CD4-positive, alpha-beta T cell treated with Interleukin-10 for 1 hour (primary cell): Measurements from ENCODE around the gene SLAMF8.

Source experiments
- DNase-seq: peaks from one replicate; pipeline ENCODE4 v3.0.0-alpha.2; 2020

SLAMF8 gene

DNA sequence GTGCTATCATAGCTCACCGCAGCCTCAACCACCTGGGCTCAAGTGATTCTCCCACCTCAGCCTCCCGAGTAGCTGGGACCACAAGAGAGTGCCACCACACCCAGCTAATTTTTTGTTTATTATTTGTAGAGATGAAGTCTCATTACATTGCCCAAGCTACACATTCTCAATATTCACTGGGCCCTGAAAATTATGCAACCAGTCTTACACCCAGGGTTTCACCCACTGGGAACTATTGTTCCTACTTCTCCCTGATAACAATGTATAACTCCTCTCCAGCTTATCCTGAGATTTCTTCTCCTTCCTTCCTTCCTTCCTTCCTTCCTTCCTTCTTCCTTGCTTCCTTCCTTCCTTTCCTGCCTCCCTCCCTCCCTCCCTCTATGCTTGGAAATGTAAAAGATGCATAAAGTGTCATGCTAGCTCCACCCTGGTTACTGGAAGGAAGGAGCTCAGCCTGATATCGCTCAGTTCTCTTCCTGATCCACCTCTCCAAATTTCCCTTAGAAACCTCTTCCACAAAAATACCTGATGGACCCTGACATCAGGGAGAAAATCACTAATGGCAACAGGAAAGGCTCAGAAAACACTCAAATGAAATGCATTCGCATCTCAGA is 47.0 kb downstream of the SLAMF8 start:
- DNase-seq: no peak

GRCh38 chr1:159877695-159878444 is 51.2 kb downstream of the SLAMF8 start:
- DNase-seq: no peak

DNA sequence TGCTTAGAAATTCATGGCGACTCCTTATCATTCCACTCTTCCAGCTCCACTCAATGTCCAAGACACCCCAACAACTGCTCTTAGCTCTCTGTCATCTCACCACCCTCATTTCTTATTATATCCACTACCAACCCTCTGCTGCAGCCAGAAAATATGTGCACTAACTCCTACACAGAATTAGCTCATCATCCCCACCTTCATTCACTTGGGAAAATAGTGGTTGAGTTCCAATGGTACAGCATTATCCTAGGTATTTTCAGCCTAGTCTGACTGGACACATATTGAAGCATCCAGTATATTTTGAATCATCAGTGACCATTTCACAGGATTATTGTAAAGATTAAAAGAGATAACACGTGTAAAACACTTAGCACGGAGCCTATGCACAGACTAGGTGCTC is 52.5 kb downstream of the SLAMF8 start:
- DNase-seq: no peak

GRCh38 chr1:159879977-159880376 is 53.3 kb downstream of the SLAMF8 start:
- DNase-seq: no peak

- DNase-seq: no peak
These were observed 53.8 kb downstream of the SLAMF8 start for GRCh38 chr1:159880430-159880829.

DNA sequence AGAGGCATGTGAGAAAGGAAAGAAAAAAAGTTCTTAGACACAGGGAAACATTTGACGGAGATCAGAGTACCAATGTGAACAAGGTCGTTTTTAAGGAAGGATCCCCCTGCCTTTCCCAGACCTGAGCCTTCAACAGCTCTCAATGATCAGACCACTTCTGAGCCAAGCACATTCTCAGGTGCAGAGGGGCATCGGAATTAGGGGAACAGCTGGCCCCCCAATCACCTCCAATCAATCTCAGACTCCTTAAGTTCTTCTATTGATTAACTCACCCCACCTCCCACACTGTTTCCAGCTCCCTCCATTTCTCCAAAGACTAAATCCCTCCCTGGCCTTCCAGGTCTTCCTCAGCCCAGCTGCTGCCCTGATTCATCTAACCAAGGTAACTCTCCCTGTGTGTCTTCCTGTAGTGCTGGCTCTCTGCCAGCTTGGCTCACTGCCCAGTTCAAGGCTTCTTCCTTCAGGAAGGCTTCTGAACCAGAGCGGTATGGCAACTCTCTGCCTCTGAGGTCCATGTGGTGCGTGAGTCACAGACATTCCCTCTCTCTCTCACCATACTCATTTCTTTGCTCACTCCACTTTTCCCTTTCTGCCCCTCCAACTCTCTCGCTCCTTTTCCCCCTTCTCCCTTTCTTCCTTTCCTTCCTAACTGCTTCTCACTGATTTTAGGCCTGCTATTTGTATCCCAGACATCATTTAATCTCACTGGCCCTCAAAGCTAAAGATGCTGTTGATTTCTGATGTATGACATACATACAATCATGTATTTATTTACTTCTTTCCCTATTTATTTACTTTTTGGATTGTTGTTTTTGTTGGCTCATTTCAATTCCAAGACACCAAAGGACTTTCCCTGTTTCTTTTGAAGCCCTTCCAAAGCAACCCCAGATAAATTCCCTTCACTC is 55.2 kb downstream of the SLAMF8 start:
- DNase-seq: peak; percentile 49

GRCh38 chr1:159882527-159882862 is 55.8 kb downstream of the SLAMF8 start:
- DNase-seq: no peak

- DNase-seq: no peak
These were observed 56.5 kb downstream of the SLAMF8 start for GRCh38 chr1:159883134-159883533.

- no peak for DNase-seq
These were observed 57.6 kb downstream of the SLAMF8 start for GRCh38 chr1:159884296-159884695.
